ENCODE data around the gene STRADA. TPM values are rescaled to one million over a fixed set of nuclear protein-coding genes. Genes with fewer than 3 reads are reported as not detected.

Gene STRADA
- total and polyA plus RNA-seq, 9 of the 15 experiments (the other 6 are each of a cell fraction or from before 2014, with no cell fraction given) = 6.6 to 33.0 (median 20.5) TPM

DNA sequence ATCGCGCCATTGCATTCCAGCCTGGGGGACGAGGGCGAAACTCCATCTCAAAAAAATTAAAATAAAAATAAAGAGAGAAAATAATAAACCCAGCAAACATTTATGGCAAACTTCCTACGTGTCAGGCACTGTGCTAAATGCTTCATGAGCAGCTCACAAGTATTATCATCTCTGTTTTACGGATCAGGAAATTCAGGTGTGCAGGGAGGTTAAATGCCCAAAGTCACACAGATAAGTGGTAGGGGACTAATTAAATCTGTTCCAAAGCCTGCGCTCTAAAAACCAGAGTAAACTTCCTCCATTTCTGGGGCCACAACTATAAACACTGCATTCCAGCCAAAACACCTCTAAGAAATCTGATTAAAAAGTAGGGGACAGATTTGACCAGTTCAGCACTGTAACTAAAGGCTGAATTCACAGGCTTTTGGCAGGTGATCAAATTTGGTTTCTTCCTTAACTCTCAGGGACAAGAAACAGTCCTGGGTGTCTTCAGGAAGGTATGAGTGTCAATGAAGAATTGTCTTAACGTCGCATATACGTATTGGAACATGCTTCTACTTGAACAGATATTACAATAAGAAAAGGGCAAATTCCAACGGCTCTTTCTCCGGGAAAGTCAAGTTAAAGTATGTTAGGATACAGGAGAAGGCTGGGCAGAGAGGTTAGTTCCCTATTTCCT is 996 bp downstream of the STRADA start (continued):
- TF ChIP-seq, protein P1, sequence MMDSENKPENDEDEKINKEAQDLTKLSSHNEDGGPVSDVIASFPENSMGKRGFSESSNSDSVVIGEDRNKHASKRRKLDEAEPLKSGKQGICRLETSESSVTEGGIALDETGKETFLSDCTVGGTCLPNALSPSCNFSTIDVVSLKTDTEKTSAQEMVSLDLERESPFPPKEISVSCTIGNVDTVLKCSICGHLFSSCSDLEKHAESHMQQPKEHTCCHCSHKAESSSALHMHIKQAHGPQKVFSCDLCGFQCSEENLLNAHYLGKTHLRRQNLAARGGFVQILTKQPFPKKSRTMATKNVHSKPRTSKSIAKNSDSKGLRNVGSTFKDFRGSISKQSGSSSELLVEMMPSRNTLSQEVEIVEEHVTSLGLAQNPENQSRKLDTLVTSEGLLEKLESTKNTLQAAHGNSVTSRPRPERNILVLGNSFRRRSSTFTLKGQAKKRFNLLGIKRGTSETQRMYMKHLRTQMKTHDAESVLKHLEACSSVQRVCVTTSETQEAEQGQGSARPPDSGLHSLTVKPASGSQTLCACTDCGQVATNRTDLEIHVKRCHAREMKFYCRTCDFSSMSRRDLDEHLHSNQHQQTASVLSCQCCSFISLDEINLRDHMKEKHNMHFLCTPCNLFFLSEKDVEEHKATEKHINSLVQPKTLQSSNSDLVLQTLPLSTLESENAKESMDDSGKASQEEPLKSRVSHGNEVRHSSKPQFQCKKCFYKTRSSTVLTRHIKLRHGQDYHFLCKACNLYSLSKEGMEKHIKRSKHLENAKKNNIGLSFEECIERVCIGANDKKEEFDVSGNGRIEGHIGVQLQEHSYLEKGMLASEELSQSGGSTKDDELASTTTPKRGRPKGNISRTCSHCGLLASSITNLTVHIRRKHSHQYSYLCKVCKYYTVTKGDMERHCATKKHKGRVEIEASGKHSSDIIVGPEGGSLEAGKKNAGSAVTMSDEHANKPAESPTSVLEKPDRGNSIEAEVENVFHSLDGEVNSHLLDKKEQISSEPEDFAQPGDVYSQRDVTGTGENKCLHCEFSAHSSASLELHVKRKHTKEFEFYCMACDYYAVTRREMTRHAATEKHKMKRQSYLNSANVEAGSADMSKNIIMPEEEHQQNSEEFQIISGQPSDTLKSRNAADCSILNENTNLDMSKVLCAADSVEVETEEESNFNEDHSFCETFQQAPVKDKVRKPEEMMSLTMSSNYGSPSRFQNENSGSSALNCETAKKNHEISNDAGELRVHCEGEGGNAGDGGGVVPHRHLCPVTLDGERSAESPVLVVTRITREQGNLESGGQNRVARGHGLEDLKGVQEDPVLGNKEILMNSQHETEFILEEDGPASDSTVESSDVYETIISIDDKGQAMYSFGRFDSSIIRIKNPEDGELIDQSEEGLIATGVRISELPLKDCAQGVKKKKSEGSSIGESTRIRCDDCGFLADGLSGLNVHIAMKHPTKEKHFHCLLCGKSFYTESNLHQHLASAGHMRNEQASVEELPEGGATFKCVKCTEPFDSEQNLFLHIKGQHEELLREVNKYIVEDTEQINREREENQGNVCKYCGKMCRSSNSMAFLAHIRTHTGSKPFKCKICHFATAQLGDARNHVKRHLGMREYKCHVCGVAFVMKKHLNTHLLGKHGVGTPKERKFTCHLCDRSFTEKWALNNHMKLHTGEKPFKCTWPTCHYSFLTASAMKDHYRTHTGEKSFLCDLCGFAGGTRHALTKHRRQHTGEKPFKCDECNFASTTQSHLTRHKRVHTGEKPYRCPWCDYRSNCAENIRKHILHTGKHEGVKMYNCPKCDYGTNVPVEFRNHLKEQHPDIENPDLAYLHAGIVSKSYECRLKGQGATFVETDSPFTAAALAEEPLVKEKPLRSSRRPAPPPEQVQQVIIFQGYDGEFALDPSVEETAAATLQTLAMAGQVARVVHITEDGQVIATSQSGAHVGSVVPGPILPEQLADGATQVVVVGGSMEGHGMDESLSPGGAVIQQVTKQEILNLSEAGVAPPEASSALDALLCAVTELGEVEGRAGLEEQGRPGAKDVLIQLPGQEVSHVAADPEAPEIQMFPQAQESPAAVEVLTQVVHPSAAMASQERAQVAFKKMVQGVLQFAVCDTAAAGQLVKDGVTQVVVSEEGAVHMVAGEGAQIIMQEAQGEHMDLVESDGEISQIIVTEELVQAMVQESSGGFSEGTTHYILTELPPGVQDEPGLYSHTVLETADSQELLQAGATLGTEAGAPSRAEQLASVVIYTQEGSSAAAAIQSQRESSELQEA (IDR thresholded peaks at IDR 0.05; ENCODE audit: low read depth) = no peak
- TF ChIP-seq NFIC (IDR thresholded peaks at IDR 0.05) = peak; percentile 42; the same call in 1 of the 2 replicates
- 0 out of 4 replicates have a peak, but pooled peaks of 1 of the 2 experiments have one; percentile 48 for TF ChIP-seq TEAD1 (CRISPR knock-in tag; IDR thresholded peaks at IDR 0.05)
- TF ChIP-seq HDAC2 (IDR thresholded peaks at IDR 0.05) = peak; percentile 42; the same call in 1 of the 2 replicates
- TF ChIP-seq DPF2 (IDR thresholded peaks at IDR 0.05) = no peak
- peak; percentile 61; the same call in 1 of the 2 replicates for TF ChIP-seq TEAD4 (IDR thresholded peaks at IDR 0.05; ENCODE audit: low read length)
- no peak for TF ChIP-seq TEAD4 (CRISPR knock-in tag; IDR thresholded peaks at IDR 0.05; ENCODE audit: borderline replicate concordance)
- no peak for TF ChIP-seq BRF2 (IDR thresholded peaks at IDR 0.05; ENCODE audit: borderline replicate concordance, insufficient read depth, insufficient read length)
- no peak for TF ChIP-seq MTA1 (IDR thresholded peaks at IDR 0.05; ENCODE audit: borderline replicate concordance)
- TF ChIP-seq NELFE (IDR thresholded peaks at IDR 0.05; ENCODE audit: insufficient read depth, insufficient read length) = no peak
- TF ChIP-seq, protein P2, sequence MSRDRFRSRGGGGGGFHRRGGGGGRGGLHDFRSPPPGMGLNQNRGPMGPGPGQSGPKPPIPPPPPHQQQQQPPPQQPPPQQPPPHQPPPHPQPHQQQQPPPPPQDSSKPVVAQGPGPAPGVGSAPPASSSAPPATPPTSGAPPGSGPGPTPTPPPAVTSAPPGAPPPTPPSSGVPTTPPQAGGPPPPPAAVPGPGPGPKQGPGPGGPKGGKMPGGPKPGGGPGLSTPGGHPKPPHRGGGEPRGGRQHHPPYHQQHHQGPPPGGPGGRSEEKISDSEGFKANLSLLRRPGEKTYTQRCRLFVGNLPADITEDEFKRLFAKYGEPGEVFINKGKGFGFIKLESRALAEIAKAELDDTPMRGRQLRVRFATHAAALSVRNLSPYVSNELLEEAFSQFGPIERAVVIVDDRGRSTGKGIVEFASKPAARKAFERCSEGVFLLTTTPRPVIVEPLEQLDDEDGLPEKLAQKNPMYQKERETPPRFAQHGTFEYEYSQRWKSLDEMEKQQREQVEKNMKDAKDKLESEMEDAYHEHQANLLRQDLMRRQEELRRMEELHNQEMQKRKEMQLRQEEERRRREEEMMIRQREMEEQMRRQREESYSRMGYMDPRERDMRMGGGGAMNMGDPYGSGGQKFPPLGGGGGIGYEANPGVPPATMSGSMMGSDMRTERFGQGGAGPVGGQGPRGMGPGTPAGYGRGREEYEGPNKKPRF (IDR thresholded peaks at IDR 0.05; ENCODE audit: low read depth, low read length) = no peak
- peak; percentile 14 for TF ChIP-seq SMAD1 (IDR thresholded peaks at IDR 0.05; ENCODE audit: low read depth, low read length, partially characterized antibody)

All from K562 (cell line).